GM12878 (cell line): ENCODE measurements around the gene SLC35F3. TPM values are rescaled to one million over a fixed set of nuclear protein-coding genes. Genes with fewer than 3 reads are reported as not detected.

Experiments used
- ATAC-seq: fragments of 200-7000 bp; cut with Tn5 transposase; 3 replicates; pipeline ENCODE4 v1.9.1; 2020; ENCODE audit warnings: mild to moderate bottlenecking, moderate library complexity
- BruUV-seq: library from RNA; stranded (reverse); fragments of 400-500 nt; replicated peaks from 2 replicates; lab custom pipeline; 2021; lab: Mats Ljungman, UMichigan
- CTCF ChIA-PET: fragments of 300-600 bp; sonication (Branson Sonifier 250); formaldehyde crosslinking; extraction: SDS; loops from one replicate; lab custom pipeline; 2021; ENCODE audit warnings: inconsistent platforms; lab: Yijun Ruan, JAX
- POLR2A ChIA-PET: fragments of 350-600 bp; formaldehyde crosslinking; extraction: SDS; loops from one replicate; lab custom pipeline; 2021; ENCODE audit warnings: inconsistent platforms; lab: Charles Lee
- RAD21 ChIA-PET: fragments of 300-600 bp; sonication (Branson Sonifier 250); formaldehyde crosslinking; loops from one replicate; lab custom pipeline; 2023; ENCODE audit warnings: antibody characterized with exemption; ENCODE audit not compliant: unreplicated experiment; lab: Charles Lee
- SMC1A ChIA-PET: fragments of 300-600 bp; sonication (Branson Sonifier 250); formaldehyde crosslinking; loops from one replicate; lab custom pipeline; 2023; ENCODE audit not compliant: unreplicated experiment, uncharacterized antibody; lab: Charles Lee
- DNase-seq: peaks from one replicate; pipeline ENCODE4 v3.0.0-alpha.2; 2011; ENCODE audit warnings: low read depth, low spot score
- FAIRE-seq: peaks from 3 replicates; lab custom pipeline; 2011; peaks lifted over from hg19 to GRCh38; lab: Jason Lieb, UNC
- H2AFZ ChIP-seq: 2 replicates; pipeline ENCODE4 v1.6.0; 2011; ENCODE audit warnings: low read depth, low read length, control low read depth; ENCODE audit not compliant: control insufficient read depth
- H3K27ac ChIP-seq: 2 replicates; pipeline ENCODE4 v1.5.1; 2011; ENCODE audit warnings: control low read depth; ENCODE audit not compliant: control insufficient read depth, insufficient read depth
- H3K27me3 ChIP-seq, 2 experiments: replicated peaks in 1 of 2; 2 replicates each; pipeline versions ENCODE4 v1.6.0 to v1.6.1; 2011; ENCODE audit warnings: low read length in 1 of 2; ENCODE audit not compliant: control insufficient read depth in 2 of 2, insufficient read depth in 2 of 2
- H3K36me3 ChIP-seq, 2 experiments: 2 replicates each; pipeline ENCODE4 v1.5.1; 2011; ENCODE audit warnings: low read length in 1 of 2; ENCODE audit not compliant: control insufficient read depth in 2 of 2, insufficient read depth in 2 of 2
- H3K4me1 ChIP-seq: 2 replicates; pipeline ENCODE4 v1.6.1; 2011; ENCODE audit warnings: mild to moderate bottlenecking, low read length, moderate library complexity, mixed read lengths; ENCODE audit not compliant: control insufficient read depth, insufficient read depth
- H3K4me2 ChIP-seq: 2 replicates; pipeline ENCODE4 v1.6.0; 2011; ENCODE audit warnings: control low read depth; ENCODE audit not compliant: control insufficient read depth, insufficient read depth
- H3K4me3 ChIP-seq: fragments of 200-600 bp; sonication (generic); 2 replicates; pipeline ENCODE4 v1.5.1; 2016
- H3K79me2 ChIP-seq: 2 replicates; pipeline ENCODE4 v1.6.0; 2011; ENCODE audit warnings: low read length; ENCODE audit not compliant: control insufficient read depth, insufficient read depth
- H3K9ac ChIP-seq: 2 replicates; pipeline ENCODE4 v1.8.0; 2011; ENCODE audit warnings: low read length, control low read depth, mixed read lengths; ENCODE audit not compliant: control insufficient read depth, insufficient read depth
- H3K9me3 ChIP-seq: replicated peaks from 3 replicates; pipeline ENCODE4 v1.5.1; 2011; ENCODE audit warnings: mild to moderate bottlenecking, low read length; ENCODE audit not compliant: control insufficient read depth, insufficient read depth
- H4K20me1 ChIP-seq: 2 replicates; pipeline ENCODE4 v1.6.0; 2011; ENCODE audit not compliant: control insufficient read depth, insufficient read depth
- ATF7 ChIP-seq: fragments of 450-650 bp; IDR thresholded peaks from 2 replicates; pipeline ENCODE4 v1.6.1; 2016; ENCODE audit warnings: low read depth, mild to moderate bottlenecking
- E2F4 ChIP-seq: IDR thresholded peaks from 2 replicates; pipeline ENCODE4 v1.6.1; 2012; ENCODE audit warnings: low read depth, low read length, improper control_type of control experiment
- FOS ChIP-seq: IDR thresholded peaks from 3 replicates; pipeline ENCODE4 v1.6.1; 2011; ENCODE audit warnings: borderline replicate concordance; ENCODE audit not compliant: insufficient read length; ENCODE audit errors: extremely low read depth
- MLLT1 ChIP-seq: fragments of 450-650 bp; IDR thresholded peaks from 2 replicates; pipeline ENCODE4 v1.6.1; 2016; ENCODE audit warnings: mild to moderate bottlenecking
- NFYB ChIP-seq: IDR thresholded peaks from 2 replicates; pipeline ENCODE4 v1.6.1; 2011; ENCODE audit warnings: low read depth, mild to moderate bottlenecking, low read length, improper control_type of control experiment, moderate library complexity; ENCODE audit not compliant: insufficient read depth
- TBL1XR1 ChIP-seq: IDR thresholded peaks from 2 replicates; pipeline ENCODE4 v1.6.1; 2012; ENCODE audit warnings: low read depth, low read length, improper control_type of control experiment
- WGBS: methylation state at CpG from one replicate; pipeline ENCODE4 v1.1.6; 2016; ENCODE audit warnings: low lambda C conversion rate; ENCODE audit not compliant: insufficient replicate concordance, insufficient coverage; ENCODE audit errors: missing lambda C conversion rate; 5-methylcytosine and 5-hydroxymethylcytosine counted together
- in situ Hi-C: fragments of 300-500 bp; cut with MboI; formaldehyde crosslinking; loops from 9 replicates; pipeline ENCODE4 v1.14.3; 2018; ENCODE audit warnings: mixed read lengths
- intact Hi-C: fragments of 100-400 bp; cut with micrococcal nuclease; formaldehyde crosslinking; loops from one replicate; pipeline ENCODE4 v1.14.2; 2022; ENCODE audit not compliant: unreplicated experiment
- polyA plus RNA-seq, 11 experiments: library from polyadenylated mRNA; depleted of rRNA in 4 of 11; unstranded in 6 of 11; stranded (reverse) in 5 of 11; fragments of >200 nt; fragmentation: Nextera tagmentation in 4 of 11; fragmentation: Illumina TruSeq in 1 of 11; extraction: Ambion mirVana in 4 of 11; extraction: Trizol in 1 of 11; gene quantifications; 1 replicate in 1 of 11; 2 replicates in 10 of 11; pipeline versions ENCODE4 v1.2.1 to v1.2.3, GENCODE V29; 2011 to 2016; ENCODE audit warnings: inconsistent platforms in 2 of 11, missing spikeins in 2 of 11, low read depth in 1 of 11
- total RNA-seq, 4 experiments: library from RNA; depleted of rRNA in 3 of 4; stranded (reverse); fragments of >200 nt in 3 of 4; fragmentation: Illumina TruSeq in 1 of 4; extraction: Trizol in 1 of 4; gene quantifications; 2 replicates each; pipeline versions ENCODE4 v1.2.1 to v1.2.3, GENCODE V29; 2013 to 2021

SLC35F3 gene
- total and polyA plus RNA-seq, 10 of the 15 experiments (the other 5 are each of a cell fraction or from before 2014, with no cell fraction given), result 1.0 to 8.6 (median 5.7) TPM

- intact Hi-C loops, result no loop called here
- Histone ChIP-seq H3K36me3 (no peaks in the 10 kb centered on the region), H3K4me3 (no peak overlapping the region), H2AFZ (no peak overlapping the region), H3K4me1 (no peaks in the 10 kb centered on the region), H3K79me2 (no peaks in the 10 kb centered on the region), H3K27ac (no peak overlapping the region), H3K9ac (no peak overlapping the region), H3K9me3 (no peaks in the 10 kb centered on the region), H4K20me1 (no peaks in the 10 kb centered on the region), H3K4me2 (no peak overlapping the region), H3K27me3 (no peaks in the 10 kb centered on the region; a peak in 1 of 4 replicates)
- BruUV-seq, result no TSS peak
- 14% methylated on average over 5 of the region's 5 CpGs for WGBS
- in situ Hi-C loops, result no loop called here
- no peak for FAIRE-seq
- TF ChIP-seq ATF7, result no peak
- no peak for TF ChIP-seq TBL1XR1
- TF ChIP-seq FOS, result no peak
- TF ChIP-seq MLLT1, result no peak
- TF ChIP-seq NFYB, result no peak
- no peak for TF ChIP-seq E2F4
- DNase-seq, result no peak
- ChIA-PET SMC1A (no interaction called here), CTCF (no interaction called here), RAD21 (no interaction called here), POLR2A (no interaction called here)
- ATAC-seq, result no peak
Observed at GRCh38 chr1:233939451-233939850, 35.0 kb downstream of the SLC35F3 start.
